CD4-positive, alpha-beta T cell treated with Interleukin-1 beta for 1 hour (primary cell): ENCODE data around the gene SETD1B.

Experiments used
- DNase-seq, 2 donors: peaks; one replicate each; pipeline ENCODE4 v3.0.0-alpha.2; 2020 to 2022

The SETD1B gene

GRCh38 chr12:121796855-121797751 is 6.7 kb upstream of the SETD1B start:
- DNase-seq, result peak in 1 of 2 donors; percentile 43

DNA sequence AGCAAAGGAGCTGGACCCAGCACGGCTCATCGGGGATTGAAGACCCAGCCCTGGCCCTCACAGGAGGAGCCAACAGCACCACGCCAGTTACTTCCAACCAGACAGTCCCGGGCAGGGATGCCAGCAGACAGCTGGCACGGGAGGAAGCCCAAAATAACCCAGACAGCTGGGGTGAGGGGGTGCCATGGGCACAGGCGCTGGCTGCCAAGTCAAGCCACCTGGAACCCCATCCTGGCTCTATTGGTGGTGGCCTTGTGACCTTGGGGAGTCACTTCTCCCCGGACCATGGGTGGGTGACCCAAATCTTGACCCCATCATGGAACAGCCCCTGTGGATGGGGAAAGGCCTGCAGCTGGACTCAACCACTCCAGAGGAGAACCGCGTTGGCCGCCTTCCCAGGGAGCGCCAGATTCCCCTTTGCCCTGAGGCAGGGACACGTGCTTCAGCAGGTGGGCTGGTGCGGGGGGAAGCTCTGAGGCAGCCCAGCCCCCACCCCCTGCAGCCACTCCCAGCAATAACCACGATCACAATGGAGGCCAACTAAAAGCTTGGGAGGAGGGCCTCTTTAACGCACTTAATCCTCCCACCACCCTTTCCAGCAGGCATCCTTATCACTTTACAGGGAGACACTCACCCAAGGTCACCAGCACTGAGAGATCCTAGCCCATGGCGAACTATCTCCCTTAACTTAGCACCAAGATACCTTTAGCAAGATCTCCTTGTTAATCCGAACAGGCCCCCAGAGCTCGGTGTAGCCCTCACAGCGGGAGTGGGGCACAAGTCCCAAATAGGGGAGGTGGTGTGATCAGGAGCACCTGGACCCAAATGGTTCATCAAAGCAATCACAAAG is 5.6 kb upstream of the SETD1B start:
- no peak for DNase-seq

GRCh38 chr12:121798787-121799155 is 5.0 kb upstream of the SETD1B start:
- DNase-seq, result no peak

GRCh38 chr12:121799156-121799841 is 4.5 kb upstream of the SETD1B start:
- DNase-seq, result peak; percentile 73 to 77

GRCh38 chr12:121799842-121800693 is 3.7 kb upstream of the SETD1B start:
- peak; percentile 77 to 82 for DNase-seq

- DNase-seq, result peak; percentile 76 to 81
These were observed 2.9 kb upstream of the SETD1B start for GRCh38 chr12:121800694-121801594.

- peak; percentile 74 to 77 for DNase-seq
These were observed 2.0 kb upstream of the SETD1B start for GRCh38 chr12:121801595-121802484.

GRCh38 chr12:121802485-121802842 is 1.3 kb upstream of the SETD1B start:
- no peak for DNase-seq

- DNase-seq, result peak; percentile 94
These were observed 738 bp upstream of the SETD1B start for GRCh38 chr12:121802843-121803698.

DNA sequence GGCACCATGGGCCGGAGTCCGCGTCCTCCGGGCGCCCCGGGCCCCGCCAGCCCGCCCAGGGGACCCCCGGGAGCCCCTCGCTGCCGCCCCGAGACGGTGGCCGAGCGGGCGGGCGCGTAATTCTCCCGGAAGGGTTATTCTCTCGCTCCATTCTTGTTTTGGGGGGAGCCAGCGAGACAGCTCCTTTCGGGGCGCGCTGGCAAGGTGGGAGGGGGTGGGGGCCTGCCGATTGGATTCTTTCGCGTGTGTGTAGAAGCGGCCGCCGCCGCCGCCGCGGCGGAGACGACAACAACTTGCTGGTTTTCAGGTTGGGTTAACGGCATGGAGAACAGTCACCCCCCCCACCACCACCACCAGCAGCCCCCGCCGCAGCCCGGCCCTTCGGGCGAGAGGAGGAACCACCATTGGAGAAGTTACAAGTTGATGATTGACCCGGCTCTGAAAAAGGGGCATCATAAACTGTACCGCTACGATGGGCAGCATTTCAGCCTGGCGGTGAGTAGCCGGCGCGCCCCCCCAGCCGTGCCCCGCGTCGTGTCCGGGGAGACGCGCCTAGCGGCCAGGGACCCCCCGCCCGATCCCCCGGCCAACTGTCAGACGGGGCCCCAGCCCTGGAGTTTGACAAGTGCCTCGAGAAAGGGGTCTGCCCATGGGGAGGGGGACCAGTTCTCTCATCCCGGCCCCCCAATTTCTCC is 755 bp downstream of the SETD1B start:
- peak; percentile 69 to 74 for DNase-seq

- no peak for DNase-seq
These were observed 1.6 kb downstream of the SETD1B start for GRCh38 chr12:121805171-121806008.

GRCh38 chr12:121806009-121806545 is 2.3 kb downstream of the SETD1B start:
- DNase-seq, result peak; percentile 60 to 79

- DNase-seq, result no peak
These were observed 3.0 kb downstream of the SETD1B start for GRCh38 chr12:121806546-121807423.

DNA sequence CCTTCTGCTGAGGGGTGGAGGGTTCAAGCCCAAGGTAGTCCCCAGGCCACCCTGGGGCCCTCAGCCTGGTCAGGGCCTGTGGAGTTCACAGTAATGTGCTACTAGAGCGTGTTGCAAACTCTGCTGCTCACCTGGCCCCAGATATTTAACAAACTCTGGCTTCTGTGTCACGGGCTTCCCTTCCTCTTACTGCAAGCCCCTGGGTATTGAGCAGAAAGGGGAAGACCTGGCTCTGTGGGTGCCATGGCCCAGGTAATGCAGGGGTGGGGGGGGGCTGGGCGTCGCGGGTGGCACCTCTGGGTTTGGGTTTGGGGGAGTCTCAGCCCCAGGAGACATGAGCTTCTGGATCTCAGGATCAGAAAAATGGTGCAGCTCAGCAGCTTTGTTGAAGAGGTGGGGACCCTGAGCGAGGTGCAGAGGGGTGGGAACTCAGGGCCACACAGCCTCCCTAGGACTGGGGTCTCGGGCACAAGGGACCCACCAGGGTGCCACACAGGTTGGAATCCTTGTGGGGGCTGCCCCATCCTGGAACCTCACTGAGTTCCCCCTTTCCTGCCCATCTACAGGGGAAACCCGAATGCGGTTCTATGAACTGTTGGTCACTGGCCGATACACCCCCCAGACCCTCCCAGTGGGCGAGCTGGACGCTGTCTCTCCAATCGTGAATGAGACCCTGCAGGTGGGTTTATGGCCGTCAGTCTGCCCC is 4.0 kb downstream of the SETD1B start:
- DNase-seq, result no peak

DNA sequence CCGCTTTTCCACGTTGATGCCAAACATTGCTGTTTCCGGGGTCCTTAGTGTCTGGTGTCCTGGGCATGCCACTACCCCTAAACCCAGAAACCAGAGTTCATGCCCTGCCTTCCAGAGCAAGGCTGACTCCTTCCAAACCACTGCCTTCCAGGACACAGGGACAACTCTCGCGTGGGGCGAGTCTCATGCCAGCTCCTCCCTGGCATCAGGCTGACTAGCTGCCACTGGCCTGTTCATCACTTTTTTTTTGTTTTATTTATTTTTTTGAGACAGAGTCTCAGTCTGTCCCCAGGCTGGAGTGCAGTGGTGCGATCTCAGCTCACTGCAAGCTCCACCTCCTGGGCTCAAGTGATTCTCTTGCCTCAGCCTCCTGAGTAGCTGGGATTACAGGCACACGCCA is 4.8 kb downstream of the SETD1B start:
- DNase-seq, result no peak
